Liver (tissue), 9 donors: ENCODE data around the gene USP44. TPM values are rescaled to one million over a fixed set of nuclear protein-coding genes. Genes with fewer than 3 reads are reported as not detected.

Experiments used
- DNase-seq: peaks from one replicate; pipeline ENCODE4 v3.0.0-alpha.2; 2017; ENCODE audit warnings: low spot score
- H3K27ac ChIP-seq, 2 donors: one replicate each; pipeline ENCODE4 v1.7.0; 2013; ENCODE audit warnings: inconsistent platforms in 2 of 2, low read length in 2 of 2, control low read depth in 1 of 2, low read depth in 1 of 2, mild to moderate bottlenecking in 1 of 2
- H3K27me3 ChIP-seq, 4 donors: one replicate each; pipeline versions ENCODE4 v1.6.1 to v1.7.0; 2013; ENCODE audit warnings: low read length in 3 of 4, inconsistent platforms in 1 of 4, mild to moderate bottlenecking in 1 of 4, moderate library complexity in 1 of 4; ENCODE audit not compliant: control insufficient read depth in 4 of 4, insufficient read depth in 4 of 4
- H3K36me3 ChIP-seq, 4 donors: one replicate each; pipeline versions ENCODE4 v1.6.1 to v1.7.0; 2013; ENCODE audit warnings: low read length in 3 of 4, mild to moderate bottlenecking in 3 of 4, low read depth in 1 of 4, moderate library complexity in 1 of 4; ENCODE audit not compliant: control insufficient read depth in 4 of 4, insufficient read depth in 3 of 4
- H3K4me1 ChIP-seq, 4 donors: one replicate each; pipeline versions ENCODE4 v1.6.1 to v1.7.0; 2013; ENCODE audit warnings: low read length in 3 of 4, mild to moderate bottlenecking in 3 of 4, moderate library complexity in 1 of 4; ENCODE audit not compliant: control insufficient read depth in 4 of 4, insufficient read depth in 4 of 4
- H3K4me3 ChIP-seq, 3 donors: one replicate each; pipeline versions ENCODE4 v1.6.1 to v1.7.0; 2013; ENCODE audit warnings: low read length in 3 of 3, control low read depth in 1 of 3, low read depth in 1 of 3, mild to moderate bottlenecking in 1 of 3
- H3K9ac ChIP-seq, 2 donors: one replicate each; pipeline ENCODE4 v1.7.0; 2013; ENCODE audit warnings: low read length in 2 of 2, mild to moderate bottlenecking in 2 of 2, moderate library complexity in 2 of 2, control low read depth in 1 of 2, low read depth in 1 of 2
- H3K9me3 ChIP-seq, 4 donors: one replicate each; pipeline versions ENCODE4 v1.6.1 to v1.7.0; 2013; ENCODE audit warnings: low read length in 3 of 4; ENCODE audit not compliant: control insufficient read depth in 4 of 4
- ATF3 ChIP-seq: IDR thresholded peaks from 2 replicates; pipeline ENCODE4 v1.6.1; 2016; ENCODE audit warnings: antibody characterized with exemption
- EGR1 ChIP-seq, 2 donors: IDR thresholded peaks; 2 replicates each; pipeline ENCODE4 v1.6.1; 2016 to 2018; ENCODE audit warnings: antibody characterized with exemption in 2 of 2, low read depth in 2 of 2
- FOXA2 ChIP-seq: IDR thresholded peaks from 2 replicates; pipeline ENCODE4 v1.6.1; 2016; ENCODE audit warnings: antibody characterized with exemption
- GABPA ChIP-seq, 2 donors: IDR thresholded peaks in 1 of 2; conservative IDR thresholded peaks in 1 of 2; 2 replicates each; pipeline ENCODE4 v1.6.1; 2016; ENCODE audit warnings: antibody characterized with exemption in 2 of 2, mild to moderate bottlenecking in 1 of 2, moderate library complexity in 1 of 2
- HNF4A ChIP-seq, 2 donors: conservative IDR thresholded peaks; 2 replicates each; pipeline ENCODE4 v1.6.1; 2016; ENCODE audit warnings: antibody characterized with exemption in 2 of 2, mild to moderate bottlenecking in 2 of 2
- HNF4G ChIP-seq: IDR thresholded peaks from 2 replicates; pipeline ENCODE4 v1.6.1; 2016; ENCODE audit warnings: antibody characterized with exemption
- JUND ChIP-seq, 2 donors: IDR thresholded peaks; 2 replicates each; pipeline ENCODE4 v1.6.1; 2016; ENCODE audit warnings: antibody characterized with exemption in 2 of 2
- MAX ChIP-seq: IDR thresholded peaks from 2 replicates; pipeline ENCODE4 v1.6.1; 2016; ENCODE audit warnings: antibody characterized with exemption
- RAD21 ChIP-seq, 2 donors: IDR thresholded peaks; 2 replicates each; pipeline ENCODE4 v1.6.1; 2016; ENCODE audit warnings: antibody characterized with exemption in 2 of 2, mild to moderate bottlenecking in 2 of 2
- REST ChIP-seq: IDR thresholded peaks from 2 replicates; pipeline ENCODE4 v1.6.1; 2016; ENCODE audit warnings: antibody characterized with exemption, mild to moderate bottlenecking
- RXRA ChIP-seq, 2 donors: IDR thresholded peaks; 2 replicates each; pipeline ENCODE4 v1.6.1; 2017 to 2018; ENCODE audit warnings: antibody characterized with exemption in 2 of 2, mild to moderate bottlenecking in 1 of 2
- SP1 ChIP-seq: IDR thresholded peaks from 2 replicates; pipeline ENCODE4 v1.6.1; 2018; ENCODE audit warnings: antibody characterized with exemption, mild to moderate bottlenecking
- TAF1 ChIP-seq: conservative IDR thresholded peaks from 2 replicates; pipeline ENCODE4 v1.6.1; 2016; ENCODE audit warnings: antibody characterized with exemption, mild to moderate bottlenecking
- YY1 ChIP-seq: IDR thresholded peaks from 2 replicates; pipeline ENCODE4 v1.6.1; 2016; ENCODE audit warnings: antibody characterized with exemption, mild to moderate bottlenecking
- ZBTB33 ChIP-seq: IDR thresholded peaks from 2 replicates; pipeline ENCODE4 v1.6.1; 2016; ENCODE audit warnings: antibody characterized with exemption
- polyA plus RNA-seq, 2 donors: library from polyadenylated mRNA; stranded (reverse) in 1 of 2; unstranded in 1 of 2; fragments of 200-250 nt in 1 of 2; fragments of >200 nt in 1 of 2; fragmentation: Nextera tagmentation in 1 of 2; extraction: Ambion mirVana in 1 of 2; gene quantifications; one replicate each; pipeline versions ENCODE4 v1.2.1 to v1.2.3, GENCODE V29; 2013 to 2015
- total RNA-seq, 2 donors: library from RNA; depleted of rRNA; stranded (reverse); fragments of >200 nt; gene quantifications; one replicate each; pipeline ENCODE4 v1.2.3, GENCODE V29; 2014
- TF ChIP-seq, protein P1 (sequence below): fragments of 150-350 bp; IDR thresholded peaks from 2 replicates; pipeline ENCODE4 v1.5.1; 2017; ENCODE audit warnings: improper control_type of control experiment, low read depth, low read length; ENCODE audit not compliant: missing input control
- donor health status: healthy.
- donor health status: healthy.
- donor health status: healthy.
- donor health status: healthy.
- donor health status: healthy.

USP44 gene
- total and polyA plus RNA-seq, 4 donors, result 0.03 to 0.33 (median 0.14) TPM; not detected in 1

GRCh38 chr12:95518944-95519343 lies 32.3 kb downstream of the USP44 start:
- TF ChIP-seq, protein P1, sequence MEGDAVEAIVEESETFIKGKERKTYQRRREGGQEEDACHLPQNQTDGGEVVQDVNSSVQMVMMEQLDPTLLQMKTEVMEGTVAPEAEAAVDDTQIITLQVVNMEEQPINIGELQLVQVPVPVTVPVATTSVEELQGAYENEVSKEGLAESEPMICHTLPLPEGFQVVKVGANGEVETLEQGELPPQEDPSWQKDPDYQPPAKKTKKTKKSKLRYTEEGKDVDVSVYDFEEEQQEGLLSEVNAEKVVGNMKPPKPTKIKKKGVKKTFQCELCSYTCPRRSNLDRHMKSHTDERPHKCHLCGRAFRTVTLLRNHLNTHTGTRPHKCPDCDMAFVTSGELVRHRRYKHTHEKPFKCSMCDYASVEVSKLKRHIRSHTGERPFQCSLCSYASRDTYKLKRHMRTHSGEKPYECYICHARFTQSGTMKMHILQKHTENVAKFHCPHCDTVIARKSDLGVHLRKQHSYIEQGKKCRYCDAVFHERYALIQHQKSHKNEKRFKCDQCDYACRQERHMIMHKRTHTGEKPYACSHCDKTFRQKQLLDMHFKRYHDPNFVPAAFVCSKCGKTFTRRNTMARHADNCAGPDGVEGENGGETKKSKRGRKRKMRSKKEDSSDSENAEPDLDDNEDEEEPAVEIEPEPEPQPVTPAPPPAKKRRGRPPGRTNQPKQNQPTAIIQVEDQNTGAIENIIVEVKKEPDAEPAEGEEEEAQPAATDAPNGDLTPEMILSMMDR, result no peak
- TF ChIP-seq JUND (IDR thresholded peaks at IDR 0.05) (no peak), HNF4A (conservative IDR thresholded peaks at IDR 0.05) (no peak), RXRA (IDR thresholded peaks at IDR 0.05) (no peak), ZBTB33 (no peak), YY1 (no peak), ATF3 (no peak), MAX (no peak), RAD21 (IDR thresholded peaks at IDR 0.05) (no peak), SP1 (no peak), EGR1 (IDR thresholded peaks at IDR 0.05; ENCODE audit: low read depth in 2 of 2) (no peak), FOXA2 (no peak)
- no peaks in the 10 kb centered on the region for H3K9me3 ChIP-seq
- DNase-seq, result no peak
- H3K27ac ChIP-seq, result no peak overlapping the region
- H3K27me3 ChIP-seq, result no peaks in the 10 kb centered on the region
- peaks cover 0 to 4% (median 0%) of the 10 kb centered on the region in 4 donors for H3K4me1 ChIP-seq
- H3K9ac ChIP-seq, result no peak overlapping the region
- H3K4me3 ChIP-seq, result no peak overlapping the region
- H3K36me3 ChIP-seq, result peaks cover 0 to 13% (median 9%) of the 10 kb centered on the region in 4 donors

- Histone ChIP-seq H3K27ac (no peak overlapping the region), H3K27me3 (no peaks in the 10 kb centered on the region), H3K36me3 (peaks cover 2 to 26% (median 25%) of the 10 kb centered on the region in 4 donors), H3K4me1 (peaks cover 0 to 4% (median 0%) of the 10 kb centered on the region in 4 donors), H3K4me3 (no peak overlapping the region), H3K9me3 (no peaks in the 10 kb centered on the region), H3K9ac (no peak overlapping the region)
- no peak for TF ChIP-seq HNF4A (conservative IDR thresholded peaks at IDR 0.05)
- TF ChIP-seq, protein P1, result no peak
- no peak for TF ChIP-seq GABPA (IDR thresholded peaks at IDR 0.05 in 1 of 2, conservative IDR thresholded peaks at IDR 0.05 in 1 of 2)
- no peak for TF ChIP-seq REST
- no peak for TF ChIP-seq EGR1 (IDR thresholded peaks at IDR 0.05; ENCODE audit: low read depth in 2 of 2)
- TF ChIP-seq RAD21 (IDR thresholded peaks at IDR 0.05), result no peak
- no peak for TF ChIP-seq TAF1
- no peak for TF ChIP-seq RXRA (IDR thresholded peaks at IDR 0.05)
- TF ChIP-seq ATF3, result no peak
- TF ChIP-seq ZBTB33, result no peak
- TF ChIP-seq HNF4G, result no peak
- no peak for DNase-seq
These were observed 34.0 kb downstream of the USP44 start for GRCh38 chr12:95517246-95517645.
